ENCODE data around the gene OR1L8. TPM values are rescaled to one million over a fixed set of nuclear protein-coding genes. Genes with fewer than 3 reads are reported as not detected.
"Not testable (repeated sequence)": the region's sequence is repeated elsewhere in the genome, so short reads cannot be mapped to it uniquely, and the experiment has no call there.

OR1L8 gene, protein sequence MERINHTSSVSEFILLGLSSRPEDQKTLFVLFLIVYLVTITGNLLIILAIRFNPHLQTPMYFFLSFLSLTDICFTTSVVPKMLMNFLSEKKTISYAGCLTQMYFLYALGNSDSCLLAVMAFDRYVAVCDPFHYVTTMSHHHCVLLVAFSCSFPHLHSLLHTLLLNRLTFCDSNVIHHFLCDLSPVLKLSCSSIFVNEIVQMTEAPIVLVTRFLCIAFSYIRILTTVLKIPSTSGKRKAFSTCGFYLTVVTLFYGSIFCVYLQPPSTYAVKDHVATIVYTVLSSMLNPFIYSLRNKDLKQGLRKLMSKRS
- not detected for polyA plus RNA-seq (2012; ENCODE audit: missing spikeins)

DNA sequence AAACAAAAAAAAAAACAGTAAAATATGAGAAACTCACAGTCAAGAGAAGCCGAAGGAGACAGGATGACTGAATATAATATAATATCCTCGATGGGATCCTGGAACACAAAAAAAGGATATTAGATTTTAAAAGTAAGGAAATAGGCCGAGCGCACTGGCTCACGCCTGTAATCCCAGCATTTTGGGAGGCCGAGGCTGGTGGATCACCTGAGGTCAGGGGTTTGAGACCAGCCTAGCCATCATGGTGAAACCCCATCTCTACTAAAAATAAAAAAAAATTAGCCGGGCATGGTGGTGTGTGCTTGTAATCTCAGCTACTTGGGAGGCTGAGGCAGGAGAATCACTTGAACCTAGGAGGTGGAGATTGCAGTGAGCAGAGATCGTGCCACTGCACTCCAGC, at the start of gene OR1L8:
Gene OR1L8 (minus strand): TSS at position 101 of the 400 bp plus-strand sequence. CDS start 14,907 bp downstream, outside the sequence.
- DNase-seq (ENCODE audit: insufficient read length); FAIRE-seq: not testable (repeated sequence)

DNA sequence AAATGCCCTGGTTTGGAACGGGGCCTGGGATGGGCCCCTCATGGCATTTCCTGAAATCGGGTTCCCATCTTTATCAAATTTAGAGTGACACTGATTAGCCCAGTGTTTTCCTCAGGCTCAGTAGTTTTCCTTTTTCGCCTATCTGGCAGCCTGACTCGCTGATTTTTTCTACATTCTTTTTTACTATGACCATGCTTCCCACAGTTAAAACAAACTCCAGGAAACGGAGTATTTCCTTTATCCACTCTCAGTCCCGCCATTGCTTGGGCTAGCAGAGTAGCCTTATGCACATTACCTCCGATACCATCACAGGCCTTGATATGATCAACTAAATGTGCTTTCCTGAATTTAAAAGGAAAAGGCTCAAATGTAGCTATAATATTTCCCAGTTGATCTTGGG, 36.8 kb upstream of the OR1L8 start:
- FAIRE-seq (no peak), DNase-seq (ENCODE audit: insufficient read length) (no peak)
- no peak for TF ChIP-seq POLR2AphosphoS5 (IDR thresholded peaks at IDR 0.05; ENCODE audit: low read depth, low read length)
- TF ChIP-seq TAF1 (IDR thresholded peaks at IDR 0.05; ENCODE audit: borderline replicate concordance, low read depth, low read length): no peak
- TF ChIP-seq POLR2A (IDR thresholded peaks at IDR 0.05; ENCODE audit: low read depth, low read length): no peak

DNA sequence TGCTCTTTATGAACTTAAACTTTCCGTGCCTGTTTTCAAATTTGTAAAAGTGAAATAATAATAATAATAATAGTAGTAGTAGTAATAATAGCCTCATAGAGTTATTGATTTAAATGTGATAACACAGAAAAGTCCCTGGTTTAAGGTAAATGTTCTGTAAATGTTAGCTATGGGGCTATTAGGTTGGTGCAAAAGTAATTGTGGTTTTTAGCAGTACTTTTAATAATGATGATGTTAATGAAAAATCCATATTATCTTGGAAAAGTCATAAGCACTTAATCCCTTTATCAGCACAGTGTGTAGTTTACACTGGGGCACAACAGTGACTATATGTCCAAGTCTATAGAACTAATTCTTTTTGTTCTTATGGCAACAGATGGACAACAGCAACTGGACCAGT, 31.2 kb upstream of the OR1L8 start, which contains the start of gene OR1Q1:
Gene OR1Q1 (plus strand): TSS at position 377 of the 400 bp plus-strand sequence. CDS start 0 bp downstream, at position 377.
- no peak for TF ChIP-seq POLR2A (IDR thresholded peaks at IDR 0.05; ENCODE audit: low read depth, low read length)
- FAIRE-seq: no peak
- DNase-seq (ENCODE audit: insufficient read length): no peak

DNA sequence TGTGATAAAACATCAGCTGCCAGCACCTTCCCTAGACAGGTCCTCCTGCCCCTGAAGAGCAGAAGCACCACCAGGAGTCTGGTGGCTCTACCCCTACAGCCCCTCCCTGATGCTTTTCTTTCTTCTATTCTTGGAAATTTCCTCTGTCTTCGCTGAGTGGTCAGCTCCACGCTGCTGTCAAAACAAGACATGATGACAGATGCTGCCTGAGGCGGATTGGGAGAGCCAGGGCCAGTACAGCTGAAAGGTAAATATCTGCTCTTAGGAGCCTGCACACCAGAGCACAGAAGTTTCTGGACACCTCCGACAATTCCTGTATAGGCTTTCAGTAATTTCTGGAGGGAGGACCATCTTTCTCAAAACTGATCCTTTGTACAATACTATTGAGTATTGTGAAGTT, 26.6 kb upstream of the OR1L8 start:
- FAIRE-seq (no peak), DNase-seq (ENCODE audit: insufficient read length) (no peak)
- no peak for TF ChIP-seq POLR2A (IDR thresholded peaks at IDR 0.05; ENCODE audit: low read depth, low read length)
- TF ChIP-seq TAF1 (IDR thresholded peaks at IDR 0.05; ENCODE audit: borderline replicate concordance, low read depth, low read length): no peak
- TF ChIP-seq POLR2AphosphoS5 (IDR thresholded peaks at IDR 0.05; ENCODE audit: low read depth, low read length): no peak

DNA sequence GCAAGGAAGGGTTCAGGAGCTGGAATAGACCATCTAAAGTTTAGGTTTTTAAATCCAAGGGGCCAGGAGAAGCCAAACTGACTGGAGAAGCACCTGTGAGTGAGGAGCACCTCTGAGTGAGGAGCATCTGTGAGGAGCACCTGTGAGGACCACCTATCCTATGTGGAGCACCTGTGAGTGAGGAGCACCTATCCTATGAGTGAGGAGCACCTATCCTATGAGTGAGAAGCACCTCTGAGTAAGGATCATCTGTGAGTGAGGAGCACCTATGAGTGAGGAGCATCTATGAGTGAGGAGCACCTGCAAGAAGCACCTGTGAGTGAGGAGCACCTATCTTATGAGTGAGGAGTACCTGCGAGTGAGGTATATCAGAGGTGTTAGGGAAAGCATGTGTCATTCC, 23.4 kb upstream of the OR1L8 start:
- no peak for FAIRE-seq

DNA sequence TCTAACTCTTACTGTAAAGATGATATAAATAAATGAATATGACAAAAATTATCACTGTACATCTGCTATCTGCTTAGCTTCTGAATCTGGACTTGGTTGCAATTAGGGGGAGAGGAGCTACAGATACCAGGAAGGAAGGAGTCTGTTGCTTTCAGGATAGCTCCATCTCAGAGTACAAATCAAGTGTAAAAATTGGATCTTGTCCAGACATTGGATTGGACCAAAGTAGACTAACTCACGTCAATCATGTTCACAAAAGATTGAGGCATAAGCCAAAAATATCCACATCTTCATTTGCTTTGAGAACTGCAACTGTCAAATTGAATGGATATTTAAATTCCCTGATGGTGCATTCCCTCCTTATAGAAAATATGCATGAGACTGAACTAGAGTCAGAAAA, 22.5 kb upstream of the OR1L8 start:
- TF ChIP-seq POLR2AphosphoS5 (IDR thresholded peaks at IDR 0.05; ENCODE audit: low read depth, low read length) (no peak), POLR2A (IDR thresholded peaks at IDR 0.05; ENCODE audit: low read depth, low read length) (no peak), TAF1 (IDR thresholded peaks at IDR 0.05; ENCODE audit: borderline replicate concordance, low read depth, low read length) (no peak)
- no peak for DNase-seq (ENCODE audit: insufficient read length)
- FAIRE-seq: no peak

More for the DNA sequence above, 23.4 kb upstream of the OR1L8 start:
- no peak for DNase-seq (ENCODE audit: insufficient read length)
- TF ChIP-seq POLR2A (IDR thresholded peaks at IDR 0.05; ENCODE audit: low read depth, low read length) (no peak), TAF1 (IDR thresholded peaks at IDR 0.05; ENCODE audit: borderline replicate concordance, low read depth, low read length) (no peak), POLR2AphosphoS5 (IDR thresholded peaks at IDR 0.05; ENCODE audit: low read depth, low read length) (no peak)

DNA sequence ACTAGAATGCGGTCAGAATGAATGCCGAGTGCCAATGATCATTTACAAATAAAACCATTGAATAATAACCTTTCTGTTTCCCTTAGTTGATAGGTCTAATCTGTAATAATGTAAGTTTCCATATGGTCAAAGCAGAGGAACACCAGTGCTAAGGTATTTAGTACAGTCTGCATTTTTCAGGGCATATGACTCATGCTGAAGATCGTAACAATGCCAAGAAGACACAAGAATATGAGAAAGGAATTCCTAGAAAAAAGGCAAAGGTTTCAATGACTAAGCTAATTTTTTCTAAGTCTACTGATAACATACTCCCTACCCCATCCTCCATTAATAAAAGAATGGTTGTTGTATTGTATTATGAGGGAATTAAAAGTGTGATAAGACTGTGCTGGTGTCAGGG, 2.8 kb downstream of the OR1L8 start:
- TF ChIP-seq TAF1 (IDR thresholded peaks at IDR 0.05; ENCODE audit: borderline replicate concordance, low read depth, low read length): no peak
- no peak for TF ChIP-seq POLR2A (IDR thresholded peaks at IDR 0.05; ENCODE audit: low read depth, low read length)
- TF ChIP-seq POLR2AphosphoS5 (IDR thresholded peaks at IDR 0.05; ENCODE audit: low read depth, low read length): no peak
- FAIRE-seq (no peak), DNase-seq (ENCODE audit: insufficient read length) (no peak)

DNA sequence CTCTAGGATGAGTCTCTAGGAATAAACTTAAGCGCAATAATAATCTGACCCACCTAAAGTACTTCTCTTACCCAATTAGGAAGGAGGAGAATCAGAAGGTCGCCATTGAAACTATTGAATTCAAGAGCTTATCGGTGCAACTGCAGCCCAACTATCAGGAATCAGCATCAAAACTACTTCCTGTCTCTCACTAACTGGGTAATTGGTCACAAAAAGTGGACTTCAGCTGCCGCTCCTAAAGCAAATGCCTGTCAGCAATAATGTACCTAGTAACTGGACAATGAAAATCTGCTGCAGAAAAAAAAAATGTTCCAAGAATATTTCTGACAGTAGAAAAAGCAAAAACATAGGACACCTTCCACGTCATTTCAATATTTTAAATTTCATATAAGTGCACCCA, 3.3 kb downstream of the OR1L8 start:
- TF ChIP-seq POLR2AphosphoS5 (IDR thresholded peaks at IDR 0.05; ENCODE audit: low read depth, low read length) (no peak), TAF1 (IDR thresholded peaks at IDR 0.05; ENCODE audit: borderline replicate concordance, low read depth, low read length) (no peak), POLR2A (IDR thresholded peaks at IDR 0.05; ENCODE audit: low read depth, low read length) (no peak)
- DNase-seq (ENCODE audit: insufficient read length): no peak
- FAIRE-seq: no peak

DNA sequence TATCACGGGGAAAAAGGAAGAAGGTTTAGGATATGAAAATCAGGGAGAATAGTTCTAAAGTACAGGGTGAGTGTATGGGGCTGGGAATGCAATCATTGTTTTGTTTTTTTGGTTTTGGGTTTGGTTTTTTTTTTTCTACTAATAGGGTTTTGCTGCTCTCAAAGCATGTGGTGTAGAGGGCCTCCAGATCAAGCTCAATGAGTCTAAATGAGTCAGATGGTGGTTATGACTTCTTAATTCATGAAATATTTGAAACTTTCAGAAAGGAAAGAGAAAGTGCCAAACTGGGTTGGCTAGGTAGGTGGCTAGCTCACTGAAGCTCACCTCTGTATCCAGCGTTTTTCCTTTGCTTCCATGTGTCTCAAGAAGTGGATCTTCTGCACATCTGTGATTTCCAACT, 10.7 kb downstream of the OR1L8 start:
- TF ChIP-seq POLR2AphosphoS5 (IDR thresholded peaks at IDR 0.05; ENCODE audit: low read depth, low read length) (no peak), POLR2A (IDR thresholded peaks at IDR 0.05; ENCODE audit: low read depth, low read length) (no peak), TAF1 (IDR thresholded peaks at IDR 0.05; ENCODE audit: borderline replicate concordance, low read depth, low read length) (no peak)
- no peak for DNase-seq (ENCODE audit: insufficient read length)
- FAIRE-seq: no peak

DNA sequence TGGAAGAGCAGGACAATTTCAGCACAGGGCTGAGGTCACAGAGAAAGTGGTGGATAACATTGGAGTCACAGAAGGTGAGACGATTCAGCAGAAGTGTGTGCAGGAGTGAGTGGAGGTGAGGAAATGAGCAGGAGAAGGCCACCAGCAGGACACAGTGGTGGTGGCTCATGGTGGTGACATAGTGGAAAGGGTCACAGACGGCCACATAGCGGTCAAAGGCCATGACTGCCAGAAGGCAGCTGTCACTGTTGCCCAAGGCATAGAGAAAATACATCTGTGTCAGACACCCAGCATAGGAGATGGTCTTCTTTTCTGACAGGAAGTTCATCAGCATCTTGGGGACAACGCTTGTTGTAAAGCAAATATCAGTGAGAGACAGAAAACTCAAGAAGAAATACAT, 15.3 kb downstream of the OR1L8 start:
- no peak for FAIRE-seq
- no peak for TF ChIP-seq POLR2AphosphoS5 (IDR thresholded peaks at IDR 0.05; ENCODE audit: low read depth, low read length)
- no peak for TF ChIP-seq TAF1 (IDR thresholded peaks at IDR 0.05; ENCODE audit: borderline replicate concordance, low read depth, low read length)
- no peak for TF ChIP-seq POLR2A (IDR thresholded peaks at IDR 0.05; ENCODE audit: low read depth, low read length)
- DNase-seq (ENCODE audit: insufficient read length): no peak

DNA sequence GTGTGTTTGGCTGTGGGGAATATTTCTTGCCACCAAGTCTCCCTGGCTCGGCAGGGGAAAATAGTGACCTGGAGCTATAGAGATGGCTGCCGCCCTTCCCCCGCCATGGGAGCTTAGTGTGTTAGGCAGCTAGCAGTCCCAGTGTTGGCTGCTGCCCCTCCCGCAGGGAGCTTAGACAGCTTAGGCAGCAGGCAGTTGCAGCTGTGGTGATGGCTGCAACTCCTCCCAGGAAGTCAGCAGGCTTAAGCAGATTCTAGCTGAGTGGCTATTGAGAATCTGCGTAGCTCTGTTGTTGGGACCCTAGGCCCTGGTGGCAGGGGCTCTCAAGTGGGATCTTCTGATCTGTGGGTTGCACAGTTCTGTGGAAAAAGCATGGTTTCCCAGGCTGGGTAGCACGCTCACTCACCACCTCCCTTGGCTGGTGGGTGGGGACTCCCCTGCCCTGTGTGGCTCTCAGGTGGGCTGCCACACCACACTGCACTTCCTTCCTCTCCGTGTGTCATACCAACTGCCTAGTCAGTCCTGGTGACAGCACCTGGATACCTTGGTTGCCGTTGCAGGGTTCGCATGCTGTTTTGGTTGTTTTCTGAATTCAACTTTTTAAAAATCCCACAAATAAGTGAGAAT, 20.9 kb downstream of the OR1L8 start:
- TF ChIP-seq POLR2AphosphoS5 (IDR thresholded peaks at IDR 0.05; ENCODE audit: low read depth, low read length) (no peak), POLR2A (IDR thresholded peaks at IDR 0.05; ENCODE audit: low read depth, low read length) (no peak), TAF1 (IDR thresholded peaks at IDR 0.05; ENCODE audit: borderline replicate concordance, low read depth, low read length) (no peak)
- FAIRE-seq (no peak), DNase-seq (ENCODE audit: insufficient read length) (no peak)

DNA sequence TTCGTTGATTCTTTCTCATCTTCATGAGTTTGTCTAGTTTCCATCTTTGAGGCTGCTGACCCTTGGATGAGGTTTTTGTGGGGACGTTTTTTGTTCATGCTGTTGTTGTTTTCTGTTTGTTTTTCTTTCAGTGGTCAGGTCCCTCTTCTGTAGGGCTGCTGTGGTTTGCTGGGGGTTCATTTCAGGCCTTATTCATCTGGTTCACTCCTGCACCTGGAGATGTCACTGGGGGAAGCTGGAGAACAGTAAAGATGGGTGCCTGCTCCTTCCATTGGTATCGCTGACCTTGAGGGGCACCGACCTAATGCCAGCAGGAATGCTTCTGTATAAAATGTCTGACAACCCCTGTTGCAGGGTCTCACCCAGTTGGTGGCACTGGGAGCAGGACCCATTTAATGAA, 21.7 kb downstream of the OR1L8 start:
- FAIRE-seq (no peak), DNase-seq (ENCODE audit: insufficient read length) (no peak)
- TF ChIP-seq TAF1 (IDR thresholded peaks at IDR 0.05; ENCODE audit: borderline replicate concordance, low read depth, low read length): no peak
- no peak for TF ChIP-seq POLR2A (IDR thresholded peaks at IDR 0.05; ENCODE audit: low read depth, low read length)
- no peak for TF ChIP-seq POLR2AphosphoS5 (IDR thresholded peaks at IDR 0.05; ENCODE audit: low read depth, low read length)
